H1 (cell line): ENCODE data around the gene MYBL2. TPM values are rescaled to one million over a fixed set of nuclear protein-coding genes. Genes with fewer than 3 reads are reported as not detected.

Experiments
- CTCF ChIA-PET: fragments of 300-600 bp; sonication (Branson Sonifier 250); formaldehyde crosslinking; loops from one replicate; lab custom pipeline; 2021; ENCODE audit not compliant: partially characterized antibody; lab: Charles Lee
- POLR2A ChIA-PET: fragments of 300-600 bp; sonication (Branson Sonifier 250); formaldehyde crosslinking; loops from one replicate; lab custom pipeline; 2021; ENCODE audit warnings: inconsistent platforms; ENCODE audit not compliant: partially characterized antibody; lab: Charles Lee
- DNase-seq, 2 experiments: peaks; one replicate each; pipeline versions ENCODE4 v3.0.0 to v3.0.0-alpha.2; 2010 to 2022; ENCODE audit warnings: low spot score in 2 of 2, low read depth in 1 of 2, mixed read lengths in 1 of 2
- FAIRE-seq: peaks from 2 replicates; lab custom pipeline; 2011; peaks lifted over from hg19 to GRCh38; lab: Jason Lieb, UNC
- H2AFZ ChIP-seq: 2 replicates; pipeline ENCODE4 v1.8.1; 2012; ENCODE audit warnings: low read length, inconsistent platforms
- H2AK5ac ChIP-seq: 2 replicates; pipeline ENCODE4 v1.6.1; 2013; ENCODE audit warnings: low read depth, low read length
- H2BK120ac ChIP-seq: replicated peaks from 2 replicates; pipeline ENCODE3; 2013; ENCODE audit warnings: low read depth, low read length, inconsistent platforms
- H2BK12ac ChIP-seq: 2 replicates; pipeline ENCODE4 v1.6.1; 2013; ENCODE audit warnings: low read depth, low read length
- H2BK15ac ChIP-seq: 2 replicates; pipeline ENCODE4 v1.6.1; 2013; ENCODE audit warnings: low read length
- H2BK20ac ChIP-seq: 2 replicates; pipeline ENCODE4 v1.6.1; 2013; ENCODE audit warnings: low read length
- H2BK5ac ChIP-seq: 2 replicates; pipeline ENCODE4 v1.6.1; 2013; ENCODE audit warnings: low read depth, low read length
- H3K14ac ChIP-seq: 2 replicates; pipeline ENCODE4 v1.6.1; 2013; ENCODE audit warnings: inconsistent platforms; ENCODE audit not compliant: insufficient read length
- H3K18ac ChIP-seq: 2 replicates; pipeline ENCODE4 v1.6.1; 2013; ENCODE audit warnings: low read length; ENCODE audit errors: extremely low read depth
- H3K23ac ChIP-seq: 2 replicates; pipeline ENCODE4 v1.6.1; 2013; ENCODE audit warnings: inconsistent platforms; ENCODE audit not compliant: insufficient read length
- H3K23me2 ChIP-seq: 2 replicates; pipeline ENCODE4 v1.6.1; 2013; ENCODE audit warnings: low read depth, low read length
- H3K27ac ChIP-seq: 2 replicates; pipeline ENCODE4 v1.6.1; 2011; ENCODE audit warnings: low read depth, low read length, inconsistent platforms
- H3K27me3 ChIP-seq, 4 experiments: replicated peaks in 1 of 4; 1 replicate in 1 of 4; 2 replicates in 3 of 4; pipeline versions ENCODE4 v1.6.1 to v1.8.1; 2011 to 2013; ENCODE audit warnings: low read length in 3 of 4, mild to moderate bottlenecking in 3 of 4, inconsistent platforms in 2 of 4, mixed read lengths in 2 of 4, moderate library complexity in 1 of 4; ENCODE audit not compliant: control insufficient read depth in 3 of 4, insufficient read depth in 3 of 4; ENCODE audit errors: extremely low read depth in 1 of 4
- H3K36me3 ChIP-seq, 4 experiments: 2 replicates each; pipeline versions ENCODE4 v1.6.1 to v1.8.1; 2011 to 2013; ENCODE audit warnings: mild to moderate bottlenecking in 4 of 4, low read length in 3 of 4, moderate library complexity in 2 of 4, control low read depth in 1 of 4, inconsistent platforms in 1 of 4; ENCODE audit not compliant: insufficient read depth in 4 of 4, control insufficient read depth in 2 of 4
- H3K4ac ChIP-seq: replicated peaks from 2 replicates; pipeline ENCODE3; 2013; ENCODE audit warnings: low read length, low read depth, mixed read lengths, inconsistent platforms; ENCODE audit not compliant: insufficient read length
- H3K4me1 ChIP-seq, 4 experiments: replicated peaks in 1 of 4; 1 replicate in 1 of 4; 2 replicates in 3 of 4; pipeline versions ENCODE4 v1.6.1 to v1.8.1; 2011 to 2013; ENCODE audit warnings: low read length in 3 of 4, inconsistent platforms in 2 of 4, mixed read lengths in 1 of 4; ENCODE audit not compliant: insufficient read depth in 4 of 4, control insufficient read depth in 3 of 4
- H3K4me2 ChIP-seq, 2 experiments: 2 replicates each; pipeline versions ENCODE4 v1.6.1 to v1.8.1; 2011 to 2013; ENCODE audit warnings: low read depth in 2 of 2, low read length in 2 of 2, control low read depth in 1 of 2, inconsistent platforms in 1 of 2, mild to moderate bottlenecking in 1 of 2; ENCODE audit not compliant: insufficient read depth in 1 of 2
- H3K4me3 ChIP-seq, 4 experiments: fragments of 200-600, 300-600 bp in 1 of 4; sonication (generic), shearing (Covaris generic), sonication (Bioruptor Twin) in 1 of 4; 2 replicates each; pipeline versions ENCODE4 v1.5.1 to v1.8.1; 2011 to 2016; ENCODE audit warnings: low read length in 4 of 4, low read depth in 3 of 4, control low read depth in 2 of 4, inconsistent platforms in 2 of 4, mild to moderate bottlenecking in 2 of 4, mixed read lengths in 1 of 4, moderate library complexity in 1 of 4; ENCODE audit not compliant: insufficient read depth in 2 of 4; ENCODE audit errors: extremely low read depth in 1 of 4
- H3K56ac ChIP-seq: replicated peaks from 2 replicates; pipeline ENCODE3; 2013; ENCODE audit warnings: low read depth, mild to moderate bottlenecking, mixed read lengths, low read length, inconsistent platforms; ENCODE audit not compliant: insufficient read length
- H3K79me1 ChIP-seq: 2 replicates; pipeline ENCODE4 v1.6.1; 2013; ENCODE audit warnings: low read depth, low read length, control low read depth
- H3K79me2 ChIP-seq, 2 experiments: 2 replicates each; pipeline versions ENCODE4 v1.6.1 to v1.8.1; 2012 to 2013; ENCODE audit warnings: low read length in 2 of 2, mild to moderate bottlenecking in 2 of 2, inconsistent platforms in 1 of 2; ENCODE audit not compliant: insufficient read depth in 2 of 2, control insufficient read depth in 1 of 2
- H3K9ac ChIP-seq, 4 experiments: replicated peaks in 1 of 4; 1 replicate in 1 of 4; 2 replicates in 3 of 4; pipeline versions ENCODE4 v1.6.1 to v1.8.1; 2011 to 2013; ENCODE audit warnings: low read depth in 3 of 4, low read length in 3 of 4, control low read depth in 2 of 4, mild to moderate bottlenecking in 2 of 4, moderate library complexity in 2 of 4, inconsistent platforms in 1 of 4; ENCODE audit errors: extremely low read depth in 1 of 4
- H3K9me3 ChIP-seq, 2 experiments: 2 replicates each; pipeline versions ENCODE4 v1.6.1 to v1.8.1; 2012 to 2013; ENCODE audit warnings: mild to moderate bottlenecking in 2 of 2, moderate library complexity in 2 of 2, control low read depth in 1 of 2, inconsistent platforms in 1 of 2, low read depth in 1 of 2, low read length in 1 of 2, mixed read lengths in 1 of 2; ENCODE audit not compliant: insufficient read depth in 2 of 2
- H4K20me1 ChIP-seq, 2 experiments: replicated peaks in 1 of 2; 2 replicates each; pipeline versions ENCODE3 to v1.8.1; 2011 to 2013; ENCODE audit warnings: inconsistent platforms in 2 of 2, low read length in 2 of 2, mild to moderate bottlenecking in 1 of 2; ENCODE audit not compliant: insufficient read depth in 2 of 2, control insufficient read depth in 1 of 2
- H4K5ac ChIP-seq: 2 replicates; pipeline ENCODE4 v1.6.1; 2013; ENCODE audit warnings: low read length, low read depth, mixed read lengths, inconsistent platforms; ENCODE audit not compliant: insufficient read length
- H4K8ac ChIP-seq: 2 replicates; pipeline ENCODE4 v1.8.0; 2013; ENCODE audit warnings: mild to moderate bottlenecking, moderate library complexity, low read length, inconsistent platforms; ENCODE audit not compliant: insufficient read depth; ENCODE audit errors: extremely low read depth
- H4K91ac ChIP-seq: replicated peaks from 2 replicates; pipeline ENCODE3; 2013; ENCODE audit warnings: low read length, mixed read lengths, inconsistent platforms; ENCODE audit not compliant: insufficient read length
- CHD1 ChIP-seq: IDR thresholded peaks from 2 replicates; pipeline ENCODE4 v1.6.1; 2012; ENCODE audit warnings: low read depth, low read length, improper control_type of control experiment
- KDM1A ChIP-seq: fragments of 200-600, 300-600 bp; sonication (generic); IDR thresholded peaks from 2 replicates; pipeline ENCODE4 v1.7.1; 2016; ENCODE audit warnings: mild to moderate bottlenecking, low read length, borderline replicate concordance
- POLR2A ChIP-seq, 2 experiments: IDR thresholded peaks; 1 replicate in 1 of 2; 2 replicates in 1 of 2; pipeline ENCODE4 v1.6.1; 2011; ENCODE audit warnings: low read depth in 2 of 2, low read length in 2 of 2, mild to moderate bottlenecking in 2 of 2; ENCODE audit errors: control extremely low read depth in 1 of 2
- SP1 ChIP-seq: IDR thresholded peaks from 2 replicates; pipeline ENCODE4 v1.6.1; 2011; ENCODE audit warnings: low read depth, low read length
- USF2 ChIP-seq: IDR thresholded peaks from 2 replicates; pipeline ENCODE4 v1.6.1; 2011; ENCODE audit warnings: low read length, improper control_type of control experiment
- WGBS, 2 experiments: shearing (Covaris generic) in 1 of 2; methylation state at CpG; one replicate each; pipeline versions ENCODE4 v1.1.6 to v1.1.7; 2013 to 2015; ENCODE audit warnings: low lambda C conversion rate in 2 of 2, mixed read lengths in 2 of 2, inconsistent platforms in 1 of 2, low coverage in 1 of 2, missing lambda C conversion rate in 1 of 2; ENCODE audit not compliant: insufficient replicate concordance in 2 of 2, insufficient coverage in 1 of 2, insufficient read length in 1 of 2; ENCODE audit errors: extremely low coverage in 1 of 2, missing lambda C conversion rate in 1 of 2; 5-methylcytosine and 5-hydroxymethylcytosine counted together
- polyA plus RNA-seq, 7 experiments: library from polyadenylated mRNA; depleted of rRNA in 3 of 7; stranded (reverse) in 5 of 7; unstranded in 2 of 7; fragments of >200 nt in 5 of 7; fragments of 200-250 nt in 2 of 7; gene quantifications; 1 replicate in 5 of 7; 2 replicates in 1 of 7; 4 replicates in 1 of 7; pipeline versions ENCODE4 v1.2.1 to v1.2.3, GENCODE V29; 2011 to 2013; ENCODE audit warnings: missing spikeins in 2 of 7, mixed read lengths in 2 of 7
- total RNA-seq: library from RNA; stranded (reverse); fragmentation: NEBNext Ultra II Directional; extraction: Animal tissue kit (Norgen Biotek cat#: 25700); gene quantifications from 2 replicates; pipeline ENCODE4 v1.2.1, GENCODE V29; 2021
- TF ChIP-seq, protein P1 (sequence below): IDR thresholded peaks from 2 replicates; pipeline ENCODE4 v1.6.1; 2012; ENCODE audit warnings: low read length, inconsistent platforms

MYBL2 gene
- total and polyA plus RNA-seq, 2 of the 8 experiments (the other 6 are each of a cell fraction or from before 2014, with no cell fraction given) = 75.3 to 207 TPM

- H3K9me3 ChIP-seq = no peaks in the 10 kb centered on the region
- H2BK20ac ChIP-seq = no peak overlapping the region
- TF ChIP-seq, protein P1, sequence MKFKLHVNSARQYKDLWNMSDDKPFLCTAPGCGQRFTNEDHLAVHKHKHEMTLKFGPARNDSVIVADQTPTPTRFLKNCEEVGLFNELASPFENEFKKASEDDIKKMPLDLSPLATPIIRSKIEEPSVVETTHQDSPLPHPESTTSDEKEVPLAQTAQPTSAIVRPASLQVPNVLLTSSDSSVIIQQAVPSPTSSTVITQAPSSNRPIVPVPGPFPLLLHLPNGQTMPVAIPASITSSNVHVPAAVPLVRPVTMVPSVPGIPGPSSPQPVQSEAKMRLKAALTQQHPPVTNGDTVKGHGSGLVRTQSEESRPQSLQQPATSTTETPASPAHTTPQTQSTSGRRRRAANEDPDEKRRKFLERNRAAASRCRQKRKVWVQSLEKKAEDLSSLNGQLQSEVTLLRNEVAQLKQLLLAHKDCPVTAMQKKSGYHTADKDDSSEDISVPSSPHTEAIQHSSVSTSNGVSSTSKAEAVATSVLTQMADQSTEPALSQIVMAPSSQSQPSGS = no peak
- TF ChIP-seq POLR2A (IDR thresholded peaks at IDR 0.05; ENCODE audit: control extremely low read depth in 1 of 2, low read depth in 2 of 2, low read length in 2 of 2) (no peak), CHD1 (no peak), SP1 (no peak), KDM1A (no peak), USF2 (no peak)
- H2BK12ac ChIP-seq = no peak overlapping the region
- H3K36me3 ChIP-seq = no peaks in the 10 kb centered on the region
- H3K79me1 ChIP-seq = no peaks in the 10 kb centered on the region; the same call in 1 of the 2 replicates
- H3K27ac ChIP-seq = no peak overlapping the region
- no peak overlapping the region for H3K14ac ChIP-seq
- no peak overlapping the region for H3K4me3 ChIP-seq
- no peak overlapping the region for H3K18ac ChIP-seq
- no peak overlapping the region for H2AK5ac ChIP-seq
- H4K5ac ChIP-seq = no peak overlapping the region
- H4K91ac ChIP-seq = no peak overlapping the region
- FAIRE-seq (no peak), DNase-seq (no peak)
- no peaks in the 10 kb centered on the region for H3K27me3 ChIP-seq
- no peak overlapping the region for H3K56ac ChIP-seq
- H2AFZ ChIP-seq = no peak overlapping the region
- ChIA-PET CTCF (interaction anchor here (1.0 kb wide), 1 partner anchor 36 kb away, joined by 3 read pairs; no protein-coding TSS in a partner anchor), POLR2A (no interaction called here)
- no peak overlapping the region for H2BK120ac ChIP-seq
- H4K8ac ChIP-seq = no peak overlapping the region
- H2BK5ac ChIP-seq = no peak overlapping the region
- H3K23ac ChIP-seq = no peak overlapping the region
- H3K23me2 ChIP-seq = peaks cover 3% of the 10 kb centered on the region; the same call in 1 of the 2 replicates
- no peaks in the 10 kb centered on the region for H3K4me1 ChIP-seq
- no peak overlapping the region; a peak in 1 of 4 replicates for H3K4me2 ChIP-seq
- no peaks in the 10 kb centered on the region for H3K79me2 ChIP-seq
- no peaks in the 10 kb centered on the region for H4K20me1 ChIP-seq
- 83% methylated on average over 3 of the region's 3 CpGs; no CpG with 5 or more reads in 1 of the 2 experiments for WGBS, 2 experiments
- no peak overlapping the region for H2BK15ac ChIP-seq
- H3K4ac ChIP-seq = no peak overlapping the region
- no peak overlapping the region for H3K9ac ChIP-seq
Measured at GRCh38 chr20:43655937-43656336, 11.0 kb upstream of the MYBL2 start.
